ENCODE results near the gene MSI1. TPM values are rescaled to one million over a fixed set of nuclear protein-coding genes. Genes with fewer than 3 reads are reported as not detected.

The MSI1 gene
- total and polyA plus RNA-seq, 12 donors: 1.1 to 9.6 (median 5.5) TPM

DNA sequence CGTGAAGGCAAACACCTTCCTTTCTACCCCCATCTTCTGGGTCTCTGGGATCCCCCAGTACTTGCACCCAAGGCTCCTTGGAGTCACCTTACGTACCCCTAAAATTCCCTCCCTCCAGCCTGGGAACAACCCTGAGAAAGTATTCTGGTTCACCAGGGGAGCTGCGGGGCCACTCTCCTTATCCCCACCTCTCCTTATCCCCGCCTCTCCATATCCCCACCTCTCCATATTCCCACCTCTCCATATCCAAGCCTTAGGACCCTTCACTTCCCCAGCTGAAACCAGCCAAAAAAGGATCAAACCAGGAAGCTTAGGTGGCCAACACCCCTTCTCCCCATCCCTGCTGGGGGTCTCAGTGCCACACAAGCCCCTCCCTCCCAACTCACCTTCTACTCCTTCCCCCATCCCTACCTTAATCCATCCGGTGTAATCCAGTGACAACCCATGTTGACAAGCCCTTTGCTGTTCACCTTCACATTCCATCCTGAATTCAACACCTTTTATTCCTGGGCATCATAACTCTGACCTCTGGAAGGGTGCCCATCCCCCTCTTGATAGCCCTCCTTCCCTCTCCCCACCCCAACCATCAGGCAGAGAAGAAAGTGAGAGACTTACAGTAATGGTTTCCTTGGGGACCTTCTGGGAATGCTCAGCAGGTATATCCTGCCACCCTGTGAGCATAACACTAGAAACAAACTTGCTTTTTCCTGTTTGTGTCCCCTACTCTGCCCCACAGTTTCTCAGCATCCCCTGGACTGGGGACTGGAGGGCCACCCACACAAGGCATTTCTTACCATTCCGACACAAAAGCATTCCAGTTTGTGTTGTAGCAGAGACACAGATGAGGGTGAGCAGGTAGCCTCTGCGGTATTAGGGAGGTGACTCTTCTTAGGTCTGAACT is 1.6 kb upstream of the MSI1 start:
- DNase-seq: no peak
- ATAC-seq: no peak
- Histone ChIP-seq H3K27ac (no peak overlapping the region), H3K9me3 (no peaks in the 10 kb centered on the region), H3K27me3 (peaks cover 0 to 94% (median 51%) of the 10 kb centered on the region in 7 donors), H3K4me3 (no peak overlapping the region), H3K4me1 (peaks cover 0 to 21% (median 12%) of the 10 kb centered on the region in 9 donors), H3K36me3 (no peaks in the 10 kb centered on the region)
- TF ChIP-seq, protein P1, sequence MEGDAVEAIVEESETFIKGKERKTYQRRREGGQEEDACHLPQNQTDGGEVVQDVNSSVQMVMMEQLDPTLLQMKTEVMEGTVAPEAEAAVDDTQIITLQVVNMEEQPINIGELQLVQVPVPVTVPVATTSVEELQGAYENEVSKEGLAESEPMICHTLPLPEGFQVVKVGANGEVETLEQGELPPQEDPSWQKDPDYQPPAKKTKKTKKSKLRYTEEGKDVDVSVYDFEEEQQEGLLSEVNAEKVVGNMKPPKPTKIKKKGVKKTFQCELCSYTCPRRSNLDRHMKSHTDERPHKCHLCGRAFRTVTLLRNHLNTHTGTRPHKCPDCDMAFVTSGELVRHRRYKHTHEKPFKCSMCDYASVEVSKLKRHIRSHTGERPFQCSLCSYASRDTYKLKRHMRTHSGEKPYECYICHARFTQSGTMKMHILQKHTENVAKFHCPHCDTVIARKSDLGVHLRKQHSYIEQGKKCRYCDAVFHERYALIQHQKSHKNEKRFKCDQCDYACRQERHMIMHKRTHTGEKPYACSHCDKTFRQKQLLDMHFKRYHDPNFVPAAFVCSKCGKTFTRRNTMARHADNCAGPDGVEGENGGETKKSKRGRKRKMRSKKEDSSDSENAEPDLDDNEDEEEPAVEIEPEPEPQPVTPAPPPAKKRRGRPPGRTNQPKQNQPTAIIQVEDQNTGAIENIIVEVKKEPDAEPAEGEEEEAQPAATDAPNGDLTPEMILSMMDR (IDR thresholded peaks at IDR 0.05): no peak
- 33 to 37% methylated on average over 7 of the region's 7 CpGs for WGBS, 2 donors
- intact Hi-C loops (cut with DNase I): loop anchor here in 1 of 10 donors (5.0 kb wide), 1 partner anchor 47 kb away; no protein-coding TSS in a partner anchor

DNA sequence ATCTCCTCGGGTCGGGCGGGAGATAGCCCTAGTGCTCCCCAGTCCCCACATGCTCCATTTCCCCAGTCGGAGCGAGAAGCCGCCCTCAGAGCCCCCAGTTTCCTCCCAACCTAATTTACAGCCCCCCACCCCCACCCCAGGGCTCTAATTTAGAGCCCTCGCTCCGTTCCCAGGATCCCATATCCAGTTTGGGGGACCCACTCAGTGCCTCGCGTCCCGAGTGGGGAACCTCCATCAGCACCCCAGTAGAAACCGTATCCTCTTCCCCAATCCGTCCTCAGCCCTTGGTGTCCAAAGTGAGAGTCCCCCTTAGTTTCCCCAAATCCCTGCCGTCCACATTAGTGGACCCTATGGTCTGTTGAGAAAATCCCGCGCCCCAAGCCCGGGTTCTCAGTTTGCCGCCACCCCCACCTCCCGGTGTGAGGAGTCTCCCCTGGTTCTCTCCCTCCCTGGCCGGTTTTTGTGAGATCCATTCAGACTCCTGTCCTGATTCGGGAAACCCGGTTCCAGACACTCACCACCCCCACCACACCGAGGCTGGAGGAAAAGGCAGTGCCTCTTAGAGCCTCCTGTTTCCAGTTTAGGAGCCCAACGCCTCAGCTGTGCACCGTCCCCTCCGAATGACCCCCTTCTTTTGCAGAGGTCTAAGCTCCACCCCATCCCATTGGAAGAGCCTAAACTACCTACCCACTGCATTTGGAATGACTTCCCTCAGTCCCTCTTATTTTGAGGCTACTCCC is 809 bp upstream of the MSI1 start:
- H3K36me3 ChIP-seq: no peaks in the 10 kb centered on the region
- DNase-seq (no peak), ATAC-seq (no peak)
- WGBS, 2 donors: 2 to 3% methylated on average over 26 of the region's 26 CpGs
- H3K27me3 ChIP-seq: peaks cover 0 to 87% (median 46%) of the 10 kb centered on the region in 7 donors
- H3K4me3 ChIP-seq: peak overlapping the region; percentile 32 to 69 (median 54)
- H3K27ac ChIP-seq: no peak overlapping the region
- TF ChIP-seq, protein P1 (IDR thresholded peaks at IDR 0.05): no peak
- no peaks in the 10 kb centered on the region for H3K9me3 ChIP-seq
- intact Hi-C loops (cut with DNase I): loop anchor here in 2 of 10 donors (5.0 to 10.0 kb wide), 2 partner anchors 45 to 48 kb away; no protein-coding TSS in a partner anchor
- H3K4me1 ChIP-seq: peaks cover 0 to 21% (median 12%) of the 10 kb centered on the region in 9 donors

DNA sequence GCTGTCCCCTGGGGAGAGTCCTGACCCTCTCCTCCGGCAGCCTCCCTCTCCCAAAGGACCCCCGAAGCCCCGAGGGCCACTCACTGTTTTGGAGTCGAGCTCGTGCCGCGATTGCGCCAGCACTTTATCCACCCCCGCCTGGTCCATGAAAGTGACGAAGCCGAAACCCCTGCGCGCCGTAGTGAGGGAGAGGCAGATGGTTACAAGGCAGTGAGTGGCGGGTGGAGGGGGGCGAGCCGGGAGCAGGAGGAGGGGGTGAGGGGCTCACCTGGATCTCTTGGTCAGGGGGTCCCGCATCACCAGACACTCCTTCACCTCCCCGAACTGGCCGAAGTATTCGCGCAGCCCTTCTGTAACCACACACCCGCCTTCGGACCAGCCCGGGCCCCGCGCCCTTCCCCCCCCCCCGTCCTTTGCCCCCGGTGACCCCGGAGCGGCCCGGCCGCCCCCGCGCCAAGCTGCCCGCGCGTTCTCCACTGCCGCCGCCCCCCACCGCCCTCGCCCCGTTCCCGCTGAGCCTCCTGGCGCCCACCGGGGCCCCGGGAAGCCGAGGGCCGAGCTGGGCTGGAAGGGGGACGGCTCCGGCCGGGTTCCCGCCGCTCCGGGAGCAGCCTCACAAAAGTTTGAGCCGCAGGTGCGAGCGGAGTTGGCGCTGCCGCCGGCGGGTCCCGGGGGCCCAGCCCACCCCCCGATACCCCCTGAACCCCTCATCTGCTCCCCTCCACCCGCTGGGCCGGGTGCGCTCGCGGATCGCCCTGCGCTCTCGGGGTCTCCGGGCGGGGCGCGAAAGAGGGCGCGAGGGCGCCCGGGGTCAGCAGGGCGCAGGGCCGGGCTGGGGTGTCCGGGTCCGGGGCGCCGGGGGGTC is 808 bp downstream of the MSI1 start:
- Histone ChIP-seq H3K9me3 (no peaks in the 10 kb centered on the region), H3K27ac (peak overlapping the region in 8 of 10 donors; percentile 34 to 69 (median 56)), H3K4me1 (peaks cover 0 to 21% (median 12%) of the 10 kb centered on the region in 9 donors), H3K36me3 (no peaks in the 10 kb centered on the region), H3K27me3 (peaks cover 0 to 85% (median 44%) of the 10 kb centered on the region in 7 donors), H3K4me3 (peak overlapping the region; percentile 25 to 69 (median 63))
- ATAC-seq (peak in 7 of 8 donors; percentile 17 to 53 (median 22)), DNase-seq (peak; percentile 18 to 36)
- TF ChIP-seq, protein P1 (IDR thresholded peaks at IDR 0.05): no peak
- intact Hi-C loops (cut with DNase I): loop anchor here in 1 of 10 donors (10.0 kb wide), 1 partner anchor 47 kb away; no protein-coding TSS in a partner anchor
- 2 to 5% methylated on average over 46 to 86 of the region's 86 CpGs for WGBS, 2 donors
